Loucy (cell line): ENCODE data around the gene PCDHGA2.

Source experiments
- CTCF ChIP-seq: fragments of 200-600 bp; sonication (generic); conservative IDR thresholded peaks from 2 replicates; pipeline ENCODE4 v1.5.1; 2014; ENCODE audit warnings: mild to moderate bottlenecking, antibody characterized with exemption, low read length
- EZH2phosphoT487 ChIP-seq: fragments of 200-600 bp; IDR thresholded peaks from 2 replicates; pipeline ENCODE4 v1.6.1; 2018; ENCODE audit warnings: antibody characterized with exemption, mild to moderate bottlenecking, moderate library complexity, borderline replicate concordance

GRCh38 chr5:141351591-141351990 is 13.0 kb downstream of the PCDHGA2 start:
- TF ChIP-seq CTCF (no peak), EZH2phosphoT487 (no peak)
